Parathyroid adenoma (tissue), 2 donors: ENCODE results near the gene ANKRD33B.

Experiments
- H2AFZ ChIP-seq: fragments of 300-600 bp; sonication (generic); one replicate; pipeline ENCODE4 v1.7.0; 2017; ENCODE audit warnings: antibody characterized with exemption, mild to moderate bottlenecking
- H3K27ac ChIP-seq: fragments of 300-600 bp; sonication (generic); one replicate; pipeline ENCODE4 v1.7.0; 2017
- H3K27me3 ChIP-seq: fragments of 300-600 bp; sonication (generic); one replicate; pipeline ENCODE4 v1.7.0; 2017; ENCODE audit warnings: low read length; ENCODE audit not compliant: control insufficient read depth, insufficient read depth
- H3K36me3 ChIP-seq: fragments of 300-600 bp; sonication (generic); one replicate; pipeline ENCODE4 v1.7.0; 2017; ENCODE audit warnings: low read length; ENCODE audit not compliant: control insufficient read depth, insufficient read depth
- H3K4me1 ChIP-seq: fragments of 300-600 bp; sonication (generic); one replicate; pipeline ENCODE4 v1.7.0; 2017; ENCODE audit warnings: control low read depth
- H3K4me2 ChIP-seq: fragments of 300-600 bp; sonication (generic); one replicate; pipeline ENCODE4 v1.7.0; 2017; ENCODE audit warnings: low read length
- H3K4me3 ChIP-seq: fragments of 300-600 bp; sonication (generic); one replicate; pipeline ENCODE4 v1.7.0; 2017; ENCODE audit warnings: low read depth, low read length
- H3K79me2 ChIP-seq: fragments of 300-600 bp; sonication (generic); one replicate; pipeline ENCODE4 v1.7.0; 2017; ENCODE audit warnings: control low read depth
- H3K9ac ChIP-seq: fragments of 300-600 bp; sonication (generic); one replicate; pipeline ENCODE4 v1.7.0; 2017; ENCODE audit warnings: mild to moderate bottlenecking
- H3K9me3 ChIP-seq: fragments of 300-600 bp; sonication (generic); one replicate; pipeline ENCODE4 v1.7.0; 2017; ENCODE audit warnings: low read length; ENCODE audit not compliant: control insufficient read depth
- CTCF ChIP-seq: fragments of 300-600 bp; sonication (generic); IDR thresholded peaks from one replicate; pipeline ENCODE4 v1.7.0; 2017; ENCODE audit warnings: antibody characterized with exemption, mild to moderate bottlenecking
- donor health status: primary hyperparathyroidism.

Gene ANKRD33B

GRCh38 chr5:10666531-10667299 lies 102.8 kb downstream of the ANKRD33B start:
- Histone ChIP-seq H3K9me3 (no peaks in the 10 kb centered on the region), H3K4me3 (no peak overlapping the region), H3K4me1 (no peaks in the 10 kb centered on the region), H3K4me2 (no peak overlapping the region), H2AFZ (no peak overlapping the region), H3K27ac (no peak overlapping the region), H3K79me2 (no peaks in the 10 kb centered on the region), H3K27me3 (no peaks in the 10 kb centered on the region), H3K9ac (no peak overlapping the region), H3K36me3 (no peaks in the 10 kb centered on the region)
- no peak for TF ChIP-seq CTCF

- Histone ChIP-seq H2AFZ (no peak overlapping the region), H3K4me3 (no peak overlapping the region), H3K4me1 (no peaks in the 10 kb centered on the region), H3K4me2 (no peak overlapping the region), H3K9ac (no peak overlapping the region), H3K9me3 (no peaks in the 10 kb centered on the region), H3K79me2 (no peaks in the 10 kb centered on the region), H3K27ac (no peak overlapping the region), H3K36me3 (no peaks in the 10 kb centered on the region), H3K27me3 (no peaks in the 10 kb centered on the region)
- no peak for TF ChIP-seq CTCF
Observed at GRCh38 chr5:10667431-10668057, 103.7 kb downstream of the ANKRD33B start.

GRCh38 chr5:10668697-10669096 lies 104.8 kb downstream of the ANKRD33B start:
- Histone ChIP-seq H3K4me2 (no peak overlapping the region), H3K9ac (no peak overlapping the region), H3K27me3 (no peaks in the 10 kb centered on the region), H3K4me3 (no peak overlapping the region), H2AFZ (no peak overlapping the region), H3K36me3 (no peaks in the 10 kb centered on the region), H3K79me2 (no peaks in the 10 kb centered on the region), H3K4me1 (no peaks in the 10 kb centered on the region), H3K27ac (no peak overlapping the region), H3K9me3 (no peaks in the 10 kb centered on the region)
- TF ChIP-seq CTCF: no peak

GRCh38 chr5:10669983-10670382 lies 106.1 kb downstream of the ANKRD33B start:
- Histone ChIP-seq H3K9me3 (no peaks in the 10 kb centered on the region), H3K9ac (no peak overlapping the region), H2AFZ (no peak overlapping the region), H3K27ac (no peak overlapping the region), H3K36me3 (no peaks in the 10 kb centered on the region), H3K79me2 (no peaks in the 10 kb centered on the region), H3K4me1 (no peaks in the 10 kb centered on the region), H3K4me2 (no peak overlapping the region), H3K4me3 (no peak overlapping the region), H3K27me3 (no peaks in the 10 kb centered on the region)
- no peak for TF ChIP-seq CTCF
